GM12801 (cell line): ENCODE data around the gene PTGES.

Experiments
- CTCF ChIP-seq: IDR thresholded peaks from one replicate; pipeline ENCODE4 v1.5.1; 2011; ENCODE audit warnings: control low read depth; ENCODE audit not compliant: insufficient read length; ENCODE audit errors: extremely low read depth

Gene PTGES

DNA sequence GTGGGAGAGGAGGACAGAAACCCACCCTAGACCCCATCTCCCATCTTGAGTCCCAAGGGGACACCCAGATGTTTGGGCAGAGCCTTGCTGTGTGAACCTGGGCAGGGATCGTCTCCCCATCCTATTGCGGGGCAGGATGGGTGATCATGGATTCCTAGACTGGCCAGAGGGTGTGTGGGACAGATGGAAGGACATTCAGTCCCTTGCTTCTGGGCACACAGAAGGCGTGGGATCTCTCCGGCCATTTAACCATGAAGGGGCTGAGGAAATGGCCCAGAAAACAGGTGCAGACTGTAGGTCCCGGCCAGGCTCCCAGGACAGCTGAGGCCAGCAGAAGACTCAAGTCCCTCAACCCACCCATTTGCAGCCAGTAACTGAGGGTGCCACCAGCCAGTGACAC lies 29.9 kb downstream of the PTGES start:
- TF ChIP-seq CTCF = no peak

GRCh38 chr9:129720865-129721545 lies 31.8 kb downstream of the PTGES start:
- no peak for TF ChIP-seq CTCF

- no peak for TF ChIP-seq CTCF
These were observed 32.5 kb downstream of the PTGES start for GRCh38 chr9:129720181-129720864.

GRCh38 chr9:129719135-129719534 lies 33.7 kb downstream of the PTGES start:
- TF ChIP-seq CTCF = no peak

- TF ChIP-seq CTCF = no peak
These were observed 34.2 kb downstream of the PTGES start for GRCh38 chr9:129718647-129719046.

- TF ChIP-seq CTCF = no peak
These were observed 34.9 kb downstream of the PTGES start for GRCh38 chr9:129717991-129718390.

DNA sequence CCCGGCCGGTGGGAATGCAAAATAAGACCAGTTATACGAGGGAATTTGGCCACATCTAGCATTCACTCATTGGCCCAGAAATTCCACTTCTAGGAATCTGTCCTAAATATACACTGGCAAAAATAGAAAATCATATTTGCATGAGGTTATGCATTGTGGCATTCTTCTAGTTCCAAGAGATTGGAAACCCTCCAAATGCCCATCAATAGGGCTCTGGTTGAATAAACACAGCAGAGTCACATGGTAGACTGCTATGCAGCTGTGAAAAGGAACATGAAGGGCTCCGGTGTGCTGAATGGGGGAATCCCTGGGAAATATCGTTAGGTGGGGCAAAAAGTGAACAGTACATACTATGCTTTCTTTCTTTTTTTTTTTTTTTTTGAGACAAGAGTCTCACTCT lies 36.8 kb downstream of the PTGES start:
- TF ChIP-seq CTCF = no peak
